Endothelial cell of umbilical vein (primary cell): ENCODE data around the gene MARCHF6. TPM values are rescaled to one million over a fixed set of nuclear protein-coding genes. Genes with fewer than 3 reads are reported as not detected.

Experiments used
- BruUV-seq: library from RNA; stranded (reverse); fragments of 400-500 nt; replicated peaks from 2 replicates; lab custom pipeline; 2021; lab: Mats Ljungman, UMichigan
- CTCF ChIA-PET: fragments of 300-600, 350-600 bp; sonication (Branson Sonifier 250); formaldehyde crosslinking; loops from one replicate; lab custom pipeline; 2021; ENCODE audit warnings: antibody characterized with exemption, inconsistent platforms; lab: Charles Lee
- POLR2A ChIA-PET: fragments of 300-600, 350-600 bp; sonication (Branson Sonifier 250); formaldehyde crosslinking; loops from one replicate; lab custom pipeline; 2021; ENCODE audit warnings: antibody characterized with exemption, inconsistent platforms; lab: Charles Lee
- DNase-seq: peaks from one replicate; pipeline ENCODE4 v3.0.0-alpha.2; 2011; ENCODE audit warnings: low read depth, low spot score
- FAIRE-seq: peaks from 2 replicates; lab custom pipeline; 2011; peaks lifted over from hg19 to GRCh38; lab: Jason Lieb, UNC
- H2AFZ ChIP-seq: 2 replicates; pipeline ENCODE4 v1.6.0; 2012; ENCODE audit warnings: low read depth, low read length, control low read depth, inconsistent platforms
- H3K27ac ChIP-seq: 2 replicates; pipeline ENCODE4 v1.5.1; 2011; ENCODE audit warnings: low read depth, mild to moderate bottlenecking, control low read depth, low read length, moderate library complexity; ENCODE audit not compliant: insufficient read depth
- H3K27me3 ChIP-seq, 2 experiments: 2 replicates each; pipeline versions ENCODE4 v1.6.0 to v1.6.1; 2011; ENCODE audit warnings: low read length in 2 of 2, mixed read lengths in 1 of 2; ENCODE audit not compliant: control insufficient read depth in 2 of 2, insufficient read depth in 2 of 2
- H3K36me3 ChIP-seq, 2 experiments: 2 replicates in 1 of 2; 3 replicates in 1 of 2; pipeline ENCODE4 v1.5.1; 2011; ENCODE audit warnings: low read length in 2 of 2, mild to moderate bottlenecking in 1 of 2, moderate library complexity in 1 of 2; ENCODE audit not compliant: control insufficient read depth in 2 of 2, insufficient read depth in 2 of 2; ENCODE audit errors: extremely low read depth in 1 of 2
- H3K4me1 ChIP-seq: 3 replicates; pipeline ENCODE4 v1.5.1; 2011; ENCODE audit warnings: mild to moderate bottlenecking, low read length; ENCODE audit not compliant: control insufficient read depth, insufficient read depth; ENCODE audit errors: extremely low read depth
- H3K4me2 ChIP-seq: 2 replicates; pipeline ENCODE4 v1.6.1; 2011; ENCODE audit warnings: low read length, control low read depth, mixed read lengths; ENCODE audit not compliant: insufficient read depth
- H3K4me3 ChIP-seq, 3 experiments: fragments of 200-600 bp in 1 of 3; sonication (generic), shearing (Covaris generic) in 1 of 3; replicated peaks in 1 of 3; 2 replicates each; pipeline ENCODE4 v1.5.1; 2011 to 2016; ENCODE audit warnings: control low read depth in 3 of 3, low read length in 3 of 3, mild to moderate bottlenecking in 2 of 3, inconsistent platforms in 1 of 3, low read depth in 1 of 3, moderate library complexity in 1 of 3; ENCODE audit not compliant: insufficient read depth in 1 of 3
- H3K79me2 ChIP-seq: 2 replicates; pipeline ENCODE4 v1.6.0; 2012; ENCODE audit warnings: low read length, inconsistent platforms; ENCODE audit not compliant: control insufficient read depth, insufficient read depth
- H3K9ac ChIP-seq: replicated peaks from 2 replicates; pipeline ENCODE3; 2011; ENCODE audit warnings: low read length, control low read depth; ENCODE audit not compliant: insufficient read depth; ENCODE audit errors: extremely low read depth
- H3K9me1 ChIP-seq: replicated peaks from 3 replicates; pipeline ENCODE4 v1.6.0; 2011; ENCODE audit warnings: mild to moderate bottlenecking, low read length; ENCODE audit not compliant: control insufficient read depth, insufficient read depth; ENCODE audit errors: extremely low read depth
- H3K9me3 ChIP-seq: replicated peaks from 2 replicates; pipeline ENCODE4 v1.5.1; 2012; ENCODE audit warnings: low read length, inconsistent platforms; ENCODE audit not compliant: control insufficient read depth, insufficient read depth
- H4K20me1 ChIP-seq: replicated peaks from 2 replicates; pipeline ENCODE3; 2011; ENCODE audit warnings: mild to moderate bottlenecking, low read length; ENCODE audit not compliant: control insufficient read depth, insufficient read depth; ENCODE audit errors: extremely low read depth
- JUN ChIP-seq: IDR thresholded peaks from 2 replicates; pipeline ENCODE4 v1.6.1; 2011; ENCODE audit warnings: borderline replicate concordance, low read depth; ENCODE audit not compliant: insufficient read length, insufficient read depth
- MYC ChIP-seq: IDR thresholded peaks from one replicate; pipeline ENCODE4 v1.6.1; 2011; ENCODE audit warnings: mild to moderate bottlenecking, low read depth, low read length
- POLR2A ChIP-seq: IDR thresholded peaks from 2 replicates; pipeline ENCODE4 v1.6.1; 2012; ENCODE audit warnings: low read depth, mild to moderate bottlenecking, control low read depth, low read length
- POLR2AphosphoS5 ChIP-seq: IDR thresholded peaks from 2 replicates; pipeline ENCODE4 v1.6.1; 2012; ENCODE audit warnings: low read depth, mild to moderate bottlenecking, control low read depth, low read length, moderate library complexity; ENCODE audit not compliant: insufficient read depth
- dilution Hi-C: fragments of 300-500 bp; cut with MboI; formaldehyde crosslinking; loops from one replicate; pipeline ENCODE4 v1.15.0; 2019; ENCODE audit warnings: low sequenced_read_pairs; ENCODE audit not compliant: extremely low pct_ligation_motif_present
- intact Hi-C: fragments of 100-400 bp; cut with micrococcal nuclease; formaldehyde crosslinking; loops from one replicate; pipeline ENCODE4 v1.10.0; 2022
- polyA plus RNA-seq, 4 experiments: library from polyadenylated mRNA; depleted of rRNA in 3 of 4; stranded (reverse) in 3 of 4; unstranded in 1 of 4; fragments of >200 nt; gene quantifications; 2 replicates each; pipeline versions ENCODE4 v1.2.1 to v1.2.3, GENCODE V29; 2011 to 2012; ENCODE audit warnings: missing spikeins in 1 of 4
- total RNA-seq: library from RNA; stranded (reverse); gene quantifications from 2 replicates; pipeline ENCODE4 v1.2.3, GENCODE V29; 2021
- TF ChIP-seq, protein P1 (sequence below), 2 donors: IDR thresholded peaks; 1 replicate in 1 of 2; 2 replicates in 1 of 2; pipeline ENCODE4 v1.5.1; 2011; ENCODE audit warnings: low read length in 2 of 2, mild to moderate bottlenecking in 2 of 2, moderate library complexity in 2 of 2, control low read depth in 1 of 2, inconsistent platforms in 1 of 2, low read depth in 1 of 2; ENCODE audit not compliant: insufficient read depth in 1 of 2; ENCODE audit errors: extremely low read depth in 1 of 2

MARCHF6 gene
- total and polyA plus RNA-seq, 2 donors (not counting 3 experiments of a cell fraction or from before 2014, with no cell fraction given) = 108 to 112 TPM

DNA sequence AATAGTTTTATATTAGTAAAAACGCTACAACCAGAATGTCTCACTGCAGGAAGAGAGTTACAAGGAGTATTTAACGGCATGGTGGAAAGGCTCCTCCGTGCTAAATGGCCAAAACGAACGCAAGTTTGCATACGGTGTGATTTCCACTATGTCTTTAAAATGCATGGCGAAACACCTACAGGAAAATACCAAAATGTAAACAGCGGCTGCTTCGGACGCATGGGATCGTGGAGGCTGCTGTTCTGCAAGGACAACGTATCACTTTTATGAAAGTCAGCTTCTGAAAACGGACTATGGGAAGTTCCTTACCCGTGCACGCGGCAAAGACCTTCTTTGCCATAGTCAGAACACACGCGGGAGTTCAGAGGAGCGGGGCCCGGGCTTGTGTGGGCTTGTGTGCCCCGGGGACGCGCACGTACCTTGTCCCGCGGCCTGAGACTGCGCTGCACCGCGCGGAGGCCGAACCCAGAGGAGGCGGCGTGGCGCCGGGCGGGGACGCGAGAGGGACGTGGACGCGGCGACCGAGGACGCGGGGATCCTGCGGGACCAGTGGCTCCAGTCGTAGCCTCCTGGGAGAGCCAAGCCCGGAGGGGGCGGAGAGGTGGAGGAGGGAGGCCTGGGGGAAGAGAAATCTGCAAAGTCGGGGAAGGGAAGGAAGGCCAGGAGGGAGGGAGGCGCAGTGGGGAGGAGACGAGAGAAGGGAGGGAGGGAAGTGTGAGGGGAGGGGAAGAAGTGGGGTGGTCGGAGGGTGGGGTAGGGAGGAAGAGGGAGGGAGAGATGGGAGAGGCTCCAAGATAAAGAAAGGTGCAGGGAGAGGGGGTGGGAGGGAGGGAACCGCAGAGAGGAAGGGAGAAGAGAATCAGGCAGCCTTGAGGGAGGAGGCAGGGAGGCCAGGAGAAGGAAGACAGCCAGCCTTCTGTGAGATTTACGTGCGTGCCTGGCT is 46.0 kb upstream of the MARCHF6 start, which contains the start of gene CMBL:
TSS of gene CMBL (minus strand) at position 697 of the 943 bp plus-strand sequence. CDS start 17,140 bp downstream, outside the sequence.
- H2AFZ ChIP-seq = peak within 1 kb of the TSS; percentile 99
- peak within 1 kb of the TSS; percentile 44 for H3K9ac ChIP-seq
- peak within 1 kb of the TSS; percentile 87 for H3K4me2 ChIP-seq
- TF ChIP-seq POLR2AphosphoS5 = peak; percentile 13
- no peak for TF ChIP-seq JUN
- peak; percentile 35 for TF ChIP-seq POLR2A
- TF ChIP-seq, protein P1, sequence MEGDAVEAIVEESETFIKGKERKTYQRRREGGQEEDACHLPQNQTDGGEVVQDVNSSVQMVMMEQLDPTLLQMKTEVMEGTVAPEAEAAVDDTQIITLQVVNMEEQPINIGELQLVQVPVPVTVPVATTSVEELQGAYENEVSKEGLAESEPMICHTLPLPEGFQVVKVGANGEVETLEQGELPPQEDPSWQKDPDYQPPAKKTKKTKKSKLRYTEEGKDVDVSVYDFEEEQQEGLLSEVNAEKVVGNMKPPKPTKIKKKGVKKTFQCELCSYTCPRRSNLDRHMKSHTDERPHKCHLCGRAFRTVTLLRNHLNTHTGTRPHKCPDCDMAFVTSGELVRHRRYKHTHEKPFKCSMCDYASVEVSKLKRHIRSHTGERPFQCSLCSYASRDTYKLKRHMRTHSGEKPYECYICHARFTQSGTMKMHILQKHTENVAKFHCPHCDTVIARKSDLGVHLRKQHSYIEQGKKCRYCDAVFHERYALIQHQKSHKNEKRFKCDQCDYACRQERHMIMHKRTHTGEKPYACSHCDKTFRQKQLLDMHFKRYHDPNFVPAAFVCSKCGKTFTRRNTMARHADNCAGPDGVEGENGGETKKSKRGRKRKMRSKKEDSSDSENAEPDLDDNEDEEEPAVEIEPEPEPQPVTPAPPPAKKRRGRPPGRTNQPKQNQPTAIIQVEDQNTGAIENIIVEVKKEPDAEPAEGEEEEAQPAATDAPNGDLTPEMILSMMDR (IDR thresholded peaks at IDR 0.05; ENCODE audit: extremely low read depth in 1 of 2, insufficient read depth in 1 of 2, low read depth in 1 of 2, low read length in 2 of 2) = no peak
- TF ChIP-seq MYC = no peak
- BruUV-seq = no TSS peak
- H3K27ac ChIP-seq = no peak within 1 kb of the TSS
- no peaks in the 10 kb centered on the region for H3K36me3 ChIP-seq
- H4K20me1 ChIP-seq = no peaks in the 10 kb centered on the region
- ChIA-PET POLR2A (no interaction called here), CTCF (interaction anchor here (2.9 kb wide), 1 partner anchor 23 kb away, joined by 10 read pairs; no protein-coding TSS in a partner anchor)
- intact Hi-C loops (loop anchor here (1.0 to 2.0 kb wide), 3 partner anchors 11 to 45 kb away; partner anchors contain the start of gene MARCHF6), dilution Hi-C loops (no loop called here)
- FAIRE-seq (peak; percentile 55), DNase-seq (peak; percentile 65)
- peaks cover 2% of the 10 kb centered on the region for H3K4me1 ChIP-seq
- H3K9me3 ChIP-seq = no peaks in the 10 kb centered on the region
- no peaks in the 10 kb centered on the region for H3K79me2 ChIP-seq
- H3K9me1 ChIP-seq = no peaks in the 10 kb centered on the region
- H3K4me3 ChIP-seq = peak within 1 kb of the TSS; percentile 72 to 83 (median 74)
- no peaks in the 10 kb centered on the region for H3K27me3 ChIP-seq
